SHP77 (cell line): ENCODE measurements around the gene ARHGAP22.

Experiments used
- DNase-seq, 2 experiments: peaks; one replicate each; lab custom pipeline; 2025; lab: John Stamatoyannopoulos, UW

Gene ARHGAP22

DNA sequence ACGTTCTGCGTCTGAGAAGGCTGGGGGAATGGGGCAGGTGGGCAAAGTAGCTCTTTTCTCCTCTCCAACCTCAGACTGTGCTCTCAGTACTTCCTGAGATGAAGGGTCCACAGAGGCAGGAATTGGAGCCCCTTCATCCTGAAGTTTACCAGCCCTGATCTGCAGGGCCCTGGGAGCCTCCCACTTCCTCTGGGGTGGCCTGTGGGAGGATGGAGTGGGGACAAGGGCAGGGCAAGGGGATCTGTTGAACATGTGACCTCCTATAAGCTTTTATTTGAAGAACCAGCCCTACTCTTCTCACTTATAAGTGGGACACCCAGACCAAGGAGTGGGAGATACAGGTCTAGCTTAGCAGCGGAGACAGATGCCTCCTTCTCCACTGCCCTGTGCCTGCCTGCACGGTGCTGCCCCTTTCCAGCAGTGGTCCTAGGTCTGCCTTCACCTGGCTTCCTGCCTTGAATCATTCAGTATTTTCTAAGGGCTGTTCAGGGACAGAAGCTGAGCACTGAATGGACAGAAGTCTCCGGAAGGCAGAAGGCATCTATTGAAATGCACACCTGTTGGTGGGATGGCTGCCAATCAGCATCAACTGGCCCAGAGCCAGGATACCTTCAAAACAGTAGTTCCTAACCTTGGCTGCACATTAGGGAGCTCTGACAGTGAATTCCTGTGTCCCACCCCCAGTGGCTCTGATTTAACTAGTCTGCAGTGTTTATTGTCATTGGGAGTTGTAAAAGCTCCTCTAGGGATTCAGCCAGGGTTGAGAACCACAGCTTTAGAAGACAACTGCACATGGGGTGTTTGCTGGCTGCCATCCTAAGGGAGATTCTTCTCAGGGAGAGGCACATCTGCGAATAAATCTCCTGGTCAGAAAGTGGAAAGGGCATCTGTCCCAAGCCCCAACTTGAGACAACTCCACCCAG is 2.7 kb upstream of the ARHGAP22 start:
- DNase-seq: no peak

DNA sequence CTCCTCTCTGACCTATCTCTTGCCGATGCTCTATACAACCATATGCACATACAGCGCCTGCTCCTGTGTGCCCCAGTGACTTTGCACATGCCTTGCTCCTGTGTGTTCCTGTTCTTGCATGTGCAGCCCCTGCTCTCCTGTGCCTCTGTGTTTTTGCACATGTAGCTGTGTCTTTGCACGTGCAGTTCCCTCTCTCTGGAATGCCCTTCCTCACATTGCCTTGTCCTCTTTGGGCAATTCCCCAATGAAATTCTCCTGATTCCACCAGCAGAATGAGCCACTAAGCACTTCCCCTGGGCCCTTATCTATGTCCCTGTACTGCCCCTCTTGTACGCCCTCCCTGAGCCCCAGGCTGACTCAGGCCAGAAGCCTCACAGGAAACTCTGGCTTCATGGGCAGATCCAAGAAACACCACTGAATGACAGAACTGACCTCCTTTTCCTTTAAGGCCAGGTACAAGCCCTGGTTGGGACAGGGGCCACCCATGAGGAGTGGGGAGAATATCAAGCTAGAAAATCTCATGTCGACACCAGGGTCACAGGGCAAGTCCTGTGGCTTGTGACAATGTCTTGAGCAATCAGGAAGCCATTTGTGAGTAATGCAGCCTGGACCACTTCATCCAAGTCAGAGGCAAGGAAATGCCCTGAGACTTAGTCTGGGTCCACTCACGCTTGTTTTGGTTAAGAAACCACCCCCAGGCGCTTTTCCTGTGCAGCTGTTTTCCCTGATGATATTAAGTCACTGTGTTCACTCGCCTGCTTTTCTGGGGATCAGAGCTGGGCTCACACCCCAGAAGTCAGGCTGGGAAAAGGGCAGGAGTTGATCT is 1.9 kb upstream of the ARHGAP22 start:
- DNase-seq: no peak

DNA sequence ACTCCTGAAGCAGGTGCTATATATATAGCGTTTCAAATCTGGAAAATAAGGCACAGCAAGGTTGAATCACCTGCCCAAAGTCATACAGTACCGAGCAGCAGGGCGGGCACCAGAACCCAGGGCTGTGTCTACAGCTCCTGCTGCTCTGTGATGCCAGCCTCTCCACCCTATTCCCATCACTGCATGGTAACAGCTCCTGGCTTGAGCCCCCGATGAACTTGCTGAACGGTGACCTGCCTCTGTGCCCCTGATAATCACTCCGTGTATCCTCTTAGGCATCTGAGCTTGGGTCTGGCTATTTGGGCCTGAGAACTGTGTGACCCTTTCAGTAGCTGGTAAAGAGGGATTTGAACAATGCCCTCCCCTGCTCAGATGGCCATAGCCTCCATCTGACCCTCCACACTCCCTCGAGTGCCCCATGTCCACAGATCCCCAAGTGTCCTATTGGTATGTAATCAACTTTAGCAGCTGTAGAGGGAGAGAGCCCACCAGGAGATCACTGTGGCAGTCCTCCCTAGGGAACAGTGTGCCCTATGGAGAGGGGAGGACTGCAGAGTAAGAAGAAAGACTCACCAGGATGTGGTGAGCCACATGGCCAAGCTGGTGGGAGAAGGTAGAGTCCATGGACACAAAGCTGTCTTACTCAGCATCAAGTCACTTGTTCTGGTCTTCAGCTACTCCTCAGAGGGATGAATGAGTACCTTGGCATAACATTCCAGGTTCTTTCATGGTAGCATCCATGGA is 1.1 kb upstream of the ARHGAP22 start:
- no peak for DNase-seq

DNA sequence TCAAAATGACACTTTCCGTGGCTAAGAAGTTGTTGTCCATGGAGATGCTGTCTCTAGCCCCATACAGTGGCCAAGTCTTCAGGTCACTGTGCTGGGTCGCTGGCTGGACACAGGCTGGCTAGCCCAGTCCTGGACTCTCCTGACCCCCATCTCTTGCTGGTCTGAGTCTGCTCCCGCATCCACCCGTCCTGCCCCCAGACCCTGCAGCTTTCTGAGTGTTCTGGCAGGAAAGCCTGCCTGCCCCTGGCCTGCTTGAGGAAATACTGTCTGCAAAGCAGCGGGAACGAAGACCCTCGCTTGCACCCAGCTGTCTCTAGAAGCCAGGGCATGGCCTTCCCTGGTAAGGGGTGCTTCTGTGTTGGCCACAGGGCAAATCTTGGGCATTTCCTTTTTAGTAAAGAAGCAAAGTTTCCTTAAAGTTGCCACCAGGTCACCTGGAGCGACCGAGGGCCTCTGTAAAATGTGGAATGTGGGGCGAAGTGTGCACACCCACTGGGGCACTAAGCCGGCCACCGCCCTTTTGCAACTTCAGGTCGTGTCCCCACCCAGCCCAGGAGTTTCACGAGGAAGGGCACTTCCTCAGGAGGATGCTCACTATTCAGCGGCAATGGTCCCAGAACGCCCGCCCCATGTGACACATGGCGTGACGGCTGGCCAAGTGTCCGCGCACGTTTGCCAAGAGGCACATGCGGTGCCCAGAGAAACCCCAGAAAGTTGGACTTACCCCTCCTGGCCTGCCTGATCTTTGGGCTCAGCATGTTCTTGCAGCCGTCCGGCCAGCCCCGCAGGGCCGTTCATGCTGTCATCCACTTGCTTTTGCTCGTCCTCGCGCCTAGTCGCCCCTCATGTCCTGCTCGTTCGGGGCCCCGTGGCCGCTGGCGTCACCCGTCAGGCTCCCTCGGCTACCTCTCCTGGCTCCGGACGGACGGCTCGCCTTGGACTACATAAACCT is 558 bp downstream of the ARHGAP22 start:
- DNase-seq: no peak

DNA sequence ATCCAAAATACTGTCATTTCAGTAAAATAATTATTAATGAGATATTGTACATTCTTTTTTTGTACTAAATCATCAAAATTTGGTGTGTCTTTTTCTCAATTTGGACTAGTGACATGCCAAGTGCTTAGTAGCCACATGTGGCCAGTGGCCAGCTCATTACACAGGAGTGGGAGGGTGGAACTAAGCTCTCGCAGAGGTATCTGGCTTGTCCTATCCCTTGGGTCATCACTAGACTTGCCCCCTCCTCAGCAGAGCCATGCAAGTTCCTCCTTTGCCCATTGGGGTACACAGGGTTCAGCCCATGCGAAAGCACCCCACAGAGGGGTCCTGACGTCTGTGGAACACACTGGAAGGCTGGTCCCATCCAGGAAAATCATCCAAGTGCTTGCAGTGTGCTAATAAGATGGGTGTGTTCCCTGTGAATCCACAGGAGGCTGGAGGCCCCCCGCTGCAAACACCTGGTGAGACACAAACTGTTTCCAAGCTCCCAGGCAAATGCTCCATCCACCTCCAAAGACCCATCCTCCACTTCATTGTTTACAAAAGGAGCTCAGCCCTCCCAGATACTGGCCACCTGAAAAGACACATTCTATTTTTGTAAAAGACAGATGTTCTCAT is 1.3 kb downstream of the ARHGAP22 start:
- no peak for DNase-seq

DNA sequence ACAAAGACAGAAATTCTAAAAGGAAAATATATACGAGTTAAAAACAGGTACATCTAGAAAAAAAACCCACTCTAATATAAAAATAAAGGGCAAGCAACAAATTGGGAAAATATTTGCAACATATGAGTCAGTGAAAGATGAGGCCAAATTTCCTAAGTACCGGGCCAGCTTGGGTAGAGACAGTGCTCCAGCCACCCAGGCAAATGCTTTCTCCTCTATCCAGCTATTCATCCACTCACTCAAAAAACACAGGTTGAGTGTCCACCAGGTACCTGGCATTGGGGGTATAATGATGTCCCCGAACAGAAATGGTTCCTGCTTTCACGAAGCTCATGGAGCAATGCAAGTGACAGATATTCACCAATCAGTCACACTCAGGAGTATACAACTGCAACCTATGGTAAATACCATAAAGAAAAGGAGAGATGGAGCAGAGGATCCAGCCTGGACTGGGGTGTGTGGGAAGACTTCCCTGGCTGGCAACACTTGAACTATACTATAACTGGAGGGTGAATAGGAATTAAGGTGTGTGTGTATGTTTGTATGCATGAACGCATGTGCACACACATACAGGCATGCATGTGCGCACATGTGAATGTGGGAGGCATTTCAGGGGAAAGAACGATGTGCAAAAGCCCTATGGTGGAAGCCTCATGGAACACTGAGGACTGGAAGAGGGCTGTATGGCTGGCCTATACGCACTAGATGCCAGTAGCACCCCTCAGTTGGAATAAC is 2.3 kb downstream of the ARHGAP22 start:
- no peak for DNase-seq

DNA sequence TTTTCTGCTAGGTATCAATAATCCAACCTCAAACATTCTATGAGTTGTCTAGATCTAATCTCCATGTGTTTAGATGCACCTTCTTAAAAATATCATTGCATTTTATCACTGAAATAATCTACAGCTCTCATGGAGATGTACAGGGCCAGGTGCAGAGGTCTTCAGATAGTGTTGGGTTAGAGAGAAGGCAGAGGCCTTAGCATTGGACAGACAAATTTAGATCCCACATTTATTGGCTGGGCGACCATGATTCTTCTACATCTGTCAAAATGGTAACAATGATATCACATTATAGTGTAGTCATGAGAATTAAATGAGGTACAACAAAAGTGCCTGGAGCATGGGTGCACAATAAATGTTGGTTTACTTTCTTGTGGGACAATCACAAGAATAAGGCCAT is 3.1 kb downstream of the ARHGAP22 start:
- no peak for DNase-seq

DNA sequence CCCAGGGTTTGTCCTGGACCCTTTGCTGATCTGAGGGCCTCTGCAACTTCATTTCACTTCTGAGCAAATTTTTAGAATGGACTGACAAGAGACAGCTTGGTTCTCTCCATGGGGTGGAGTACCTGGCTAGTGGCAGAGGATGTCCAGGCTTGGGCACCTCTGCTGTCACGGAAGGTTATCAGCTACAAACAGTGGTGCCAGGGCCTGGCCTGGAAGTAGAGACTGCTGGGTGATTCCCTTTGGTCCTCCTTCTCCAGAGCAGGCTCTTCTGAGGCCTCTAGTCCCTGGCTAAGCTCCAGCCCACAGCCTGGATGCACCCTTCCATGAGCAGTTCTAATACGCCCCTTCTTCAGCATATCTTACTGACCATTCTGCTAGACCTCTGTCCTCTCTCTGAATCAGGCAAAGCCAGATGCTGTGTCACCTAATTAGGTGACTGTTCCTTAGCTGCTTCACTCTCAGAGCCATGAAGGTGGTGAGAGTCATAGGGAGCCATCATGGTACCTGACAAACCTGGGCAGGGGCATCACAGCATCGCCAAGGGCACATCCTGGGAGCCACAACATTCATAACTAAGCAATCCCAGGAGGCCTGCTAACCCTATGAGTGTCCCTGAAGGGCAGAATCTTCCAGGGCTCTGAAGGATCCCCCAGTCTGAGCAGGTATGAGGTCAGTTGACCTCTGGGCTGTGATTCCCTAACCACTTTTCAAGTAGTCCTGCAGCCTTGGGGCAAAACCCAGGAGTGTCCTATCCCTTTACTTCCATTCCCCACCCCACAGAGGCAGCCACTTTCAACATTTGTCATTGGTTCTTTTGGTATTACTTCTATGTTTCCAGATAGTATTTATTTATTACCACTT is 4.0 kb downstream of the ARHGAP22 start:
- DNase-seq: no peak

DNA sequence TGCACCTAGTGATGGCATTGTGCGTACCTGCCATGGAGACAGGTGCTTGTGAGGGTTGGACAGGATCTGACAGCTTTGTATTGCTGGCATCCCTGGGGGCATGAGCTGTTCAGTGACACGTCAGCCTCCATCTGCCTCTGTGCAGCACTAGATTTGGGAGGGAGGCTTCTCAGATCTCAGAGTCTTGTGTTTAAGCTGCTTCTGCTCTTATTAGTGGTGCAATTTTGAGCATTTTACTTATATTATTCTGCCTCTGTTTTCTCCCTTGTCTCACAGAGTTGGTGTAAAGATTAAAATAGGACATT is 5.1 kb downstream of the ARHGAP22 start:
- no peak for DNase-seq

DNA sequence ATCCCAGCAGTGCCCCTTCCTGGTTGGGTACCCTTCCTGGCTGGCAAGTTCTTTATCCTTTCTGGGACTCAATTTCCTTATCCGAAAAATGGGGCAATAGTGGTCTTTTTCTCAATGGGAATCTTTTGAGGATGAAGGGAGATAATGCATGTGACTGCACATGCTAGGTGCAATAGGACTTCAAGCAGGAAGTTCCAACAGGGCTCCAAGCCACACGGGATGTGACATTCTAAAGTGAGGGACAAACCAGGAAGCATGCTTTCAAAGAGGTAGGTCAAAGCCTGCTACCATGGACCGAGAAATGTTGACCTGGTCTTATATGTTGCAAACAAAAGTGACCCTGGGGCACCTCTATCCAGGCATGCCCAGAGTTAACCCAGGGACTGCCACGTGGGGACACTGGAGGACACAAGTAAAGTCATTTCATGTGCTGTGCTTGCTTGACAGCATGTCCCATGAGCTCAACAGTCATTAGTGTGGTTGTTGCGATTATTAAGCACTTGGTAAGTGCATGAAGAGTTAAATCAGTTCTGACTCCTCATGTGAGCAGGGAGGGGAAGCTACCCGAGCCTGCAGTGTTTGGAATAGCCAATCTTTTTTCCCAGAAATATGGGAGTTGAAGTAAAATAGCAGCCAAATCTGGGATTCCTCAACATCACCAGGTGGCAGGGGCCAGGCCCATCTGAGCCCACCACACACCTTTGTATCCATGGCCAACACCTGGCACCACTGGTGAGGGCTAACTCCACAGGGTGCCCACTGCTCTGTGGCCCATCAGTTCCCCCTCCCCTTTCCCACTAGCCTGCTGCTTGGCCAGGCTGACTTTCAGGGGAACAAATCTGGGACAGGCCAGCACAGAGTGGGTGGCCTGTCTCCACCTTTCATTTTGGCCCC is 5.7 kb downstream of the ARHGAP22 start:
- no peak for DNase-seq

DNA sequence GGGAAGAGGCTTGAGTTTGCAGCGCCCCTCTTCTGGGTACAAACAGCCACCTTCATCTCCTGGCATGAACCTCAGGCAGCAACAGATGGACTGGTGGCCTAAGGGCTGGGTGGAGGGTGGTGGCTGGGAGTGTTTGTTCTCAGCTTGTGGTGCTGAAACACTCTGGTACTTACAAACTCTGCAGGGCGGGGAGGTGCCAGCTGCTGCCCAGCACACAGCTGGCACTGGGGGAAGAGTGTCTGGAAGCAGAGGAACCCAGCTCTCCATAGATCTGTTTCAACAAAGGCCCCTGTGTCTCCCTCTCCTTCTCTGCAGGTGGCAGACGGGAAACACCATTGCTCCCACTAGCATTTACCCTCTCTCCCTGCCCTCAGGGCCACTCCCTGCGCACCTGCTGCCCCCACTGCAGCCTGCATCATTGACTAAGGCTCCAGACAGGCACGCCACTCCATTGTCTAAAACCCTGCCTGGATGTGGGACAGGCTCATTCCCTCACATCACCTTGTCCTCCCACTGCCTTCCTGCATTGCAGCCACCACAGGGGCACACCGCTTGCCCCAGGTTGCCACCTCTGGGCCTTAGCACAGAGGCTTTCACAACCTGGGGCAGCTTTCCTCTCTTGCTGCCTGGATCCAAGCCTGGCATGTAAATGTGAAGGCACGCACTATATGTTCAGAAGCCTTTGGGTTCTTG is 6.5 kb downstream of the ARHGAP22 start:
- DNase-seq: peak in 1 of 2 experiments; percentile 11

DNA sequence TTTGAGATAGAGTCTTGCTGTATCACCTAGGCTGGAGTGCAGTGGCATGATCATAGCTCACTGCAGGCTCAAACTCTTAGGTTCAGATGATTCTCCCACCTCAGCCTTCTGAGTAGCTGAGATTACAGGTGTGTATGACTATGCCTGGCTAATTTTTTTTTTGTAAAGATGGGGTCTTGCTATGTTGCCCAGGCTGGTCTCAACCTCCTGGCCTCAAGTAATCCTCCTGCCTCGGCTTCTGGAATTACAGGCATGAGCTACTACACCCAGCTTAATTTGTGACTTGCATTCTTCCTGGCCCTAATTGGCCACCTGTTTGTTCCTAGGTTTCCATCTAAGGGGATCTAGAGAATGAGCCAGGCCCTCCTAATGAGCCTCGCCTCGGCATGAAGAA is 9.3 kb downstream of the ARHGAP22 start:
- DNase-seq: no peak

DNA sequence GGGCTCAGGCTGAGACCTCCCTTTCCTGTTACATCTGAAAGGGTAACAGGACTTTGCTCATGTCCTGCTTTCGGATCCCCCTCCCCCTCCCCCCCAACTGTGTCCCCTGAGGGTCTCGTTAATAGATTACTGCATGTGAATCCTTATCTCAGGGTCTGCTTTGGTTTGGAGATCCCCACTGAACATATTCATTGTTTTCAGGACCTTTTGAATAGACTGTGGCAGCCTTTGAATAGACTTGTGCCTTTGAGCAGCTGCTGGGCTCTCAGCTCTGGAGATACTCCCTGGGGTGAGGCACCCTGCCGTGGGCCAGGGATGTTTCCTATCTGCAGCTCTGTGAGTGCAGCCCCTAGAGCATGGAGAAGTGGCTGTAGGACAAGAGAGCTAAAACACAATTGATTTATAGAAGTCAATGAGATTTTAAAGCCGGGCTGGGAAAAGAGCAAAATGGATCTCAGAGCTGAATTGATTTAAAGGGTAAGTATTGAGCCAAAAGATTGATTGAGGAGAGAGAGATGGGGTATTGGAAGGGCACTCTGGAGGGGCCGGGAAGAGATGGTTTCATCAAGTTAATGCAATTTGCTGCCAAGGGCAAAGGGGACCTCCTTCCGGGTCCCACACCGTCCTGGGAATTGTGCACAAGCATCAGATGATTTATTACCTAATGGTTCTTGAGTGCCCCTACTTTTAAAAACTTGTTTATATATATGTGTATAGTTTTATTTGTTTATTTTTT is 9.9 kb downstream of the ARHGAP22 start:
- no peak for DNase-seq

DNA sequence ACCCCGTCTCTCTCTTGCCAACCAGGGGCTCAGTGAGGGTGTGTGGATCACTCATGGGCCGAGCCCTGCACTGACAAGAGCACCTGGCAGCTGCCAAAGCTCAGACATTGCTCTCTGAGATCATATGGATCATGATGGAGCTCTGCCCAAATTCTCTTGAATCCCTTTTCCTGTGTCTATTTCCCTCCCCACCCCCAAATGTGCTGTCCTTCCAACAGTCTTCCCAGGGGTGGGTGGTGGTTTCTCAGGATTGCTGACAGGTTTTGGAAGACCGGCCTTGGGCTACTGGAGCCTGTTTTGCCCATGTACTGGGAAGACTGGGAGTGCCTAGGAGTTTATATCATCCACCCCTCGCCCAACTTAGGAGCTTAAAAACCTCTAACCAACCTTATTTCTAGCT is 10.5 kb downstream of the ARHGAP22 start:
- no peak for DNase-seq

DNA sequence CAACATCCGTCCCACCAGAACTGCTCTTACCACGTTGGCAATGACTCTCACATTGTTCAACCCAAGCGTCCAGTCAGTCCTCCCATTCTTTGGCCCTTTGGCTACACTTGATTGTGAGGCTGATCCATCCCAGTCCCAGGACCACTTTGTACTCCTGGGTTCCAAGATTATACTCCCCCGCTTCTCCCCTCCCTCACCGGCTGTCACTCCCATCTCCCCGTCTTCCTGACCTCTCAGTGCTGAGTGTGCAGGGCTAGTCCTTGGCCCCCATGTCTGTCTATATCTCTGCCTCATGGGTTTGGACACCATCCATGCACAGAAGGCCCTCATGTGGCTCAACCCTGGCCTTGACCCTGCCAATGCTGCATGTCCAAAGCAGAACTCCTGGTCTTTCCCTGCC is 12.5 kb downstream of the ARHGAP22 start:
- no peak for DNase-seq

DNA sequence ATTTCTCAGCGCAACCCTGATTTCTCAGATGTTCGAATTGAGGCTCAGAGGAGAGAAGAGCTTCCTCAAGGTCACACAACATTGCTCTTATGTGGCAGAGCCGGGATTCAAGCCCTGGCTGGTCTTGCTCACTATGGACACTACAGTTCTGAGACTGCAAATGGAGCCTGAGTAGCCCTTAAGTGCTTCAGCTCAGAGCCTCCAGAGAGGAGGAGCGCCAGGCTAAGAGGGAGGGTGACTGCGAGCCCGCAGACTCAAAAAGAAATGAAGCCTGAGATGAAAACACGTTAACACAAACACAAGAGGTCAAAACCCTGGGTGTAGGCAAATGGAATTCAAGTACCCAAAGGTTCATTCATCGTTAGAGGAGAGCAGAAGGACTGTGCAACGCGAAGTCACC is 13.9 kb downstream of the ARHGAP22 start:
- DNase-seq: no peak

DNA sequence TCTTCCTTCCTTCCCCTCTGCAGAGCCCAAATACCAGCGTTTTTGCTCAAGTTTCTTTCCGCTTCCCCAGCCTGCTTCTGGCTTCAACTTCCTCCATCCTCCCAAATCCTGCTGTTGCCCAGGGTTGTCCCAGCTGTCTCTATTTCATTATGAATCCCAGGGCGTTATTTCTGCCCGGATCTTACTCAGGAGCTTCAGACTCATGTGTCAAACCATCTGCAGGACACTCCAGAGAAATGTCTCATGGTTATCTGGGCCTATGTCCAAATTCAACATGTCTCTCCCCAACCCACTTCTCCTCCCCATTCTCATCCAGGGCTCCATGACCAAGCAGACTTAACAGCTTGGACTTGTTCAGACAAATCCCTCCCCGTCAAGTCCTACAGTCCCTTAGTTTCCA is 15.6 kb downstream of the ARHGAP22 start:
- DNase-seq: no peak
